Uterus (tissue), 4 donors: Measurements from ENCODE around the gene EDNRB. TPM values are rescaled to one million over a fixed set of nuclear protein-coding genes. Genes with fewer than 3 reads are reported as not detected.
"Not testable (repeated sequence)": the region's sequence is repeated elsewhere in the genome, so short reads cannot be mapped to it uniquely, and the experiment has no call there.

Experiments used
- DNase-seq, 2 donors: peaks; one replicate each; pipeline ENCODE4 v3.0.0-alpha.2; 2019 to 2020
- H3K27ac ChIP-seq, 2 donors: fragments of 200-600 bp; sonication (generic); 1 replicate in 1 of 2; 2 replicates in 1 of 2; pipeline ENCODE4 v1.5.1; 2016 to 2018
- H3K27me3 ChIP-seq, 2 donors: fragments of 200-600 bp; sonication (generic); one replicate each; pipeline ENCODE4 v1.5.1; 2018 to 2019; ENCODE audit warnings: control low read depth in 1 of 2
- H3K36me3 ChIP-seq, 2 donors: fragments of 200-600 bp; sonication (generic); one replicate each; pipeline ENCODE4 v1.5.1; 2019; ENCODE audit warnings: control low read depth in 1 of 2
- H3K4me1 ChIP-seq, 2 donors: fragments of 200-600 bp; sonication (generic); one replicate each; pipeline ENCODE4 v1.5.1; 2018 to 2019; ENCODE audit warnings: control low read depth in 1 of 2
- H3K4me3 ChIP-seq, 2 donors: fragments of 200-600 bp; sonication (generic); 1 replicate in 1 of 2; 2 replicates in 1 of 2; pipeline ENCODE4 v1.5.1; 2018 to 2019; ENCODE audit warnings: mild to moderate bottlenecking in 1 of 2
- H3K9me3 ChIP-seq, 2 donors: fragments of 200-600 bp; sonication (generic); one replicate each; pipeline ENCODE4 v1.5.1; 2019; ENCODE audit warnings: control low read depth in 1 of 2
- POLR2A ChIP-seq, 2 donors: fragments of 450-650 bp; IDR thresholded peaks; one replicate each; pipeline ENCODE4 v1.6.1; 2016; ENCODE audit warnings: antibody characterized with exemption in 2 of 2, mild to moderate bottlenecking in 1 of 2, moderate library complexity in 1 of 2
- intact Hi-C: fragments of 100-400 bp; cut with DNase I; formaldehyde crosslinking; loops from one replicate; pipeline ENCODE4 v1.15.1; 2023; ENCODE audit warnings: low total_unique reads
- total RNA-seq, 4 donors: library from RNA; depleted of rRNA in 3 of 4; stranded (reverse); fragments of >200 nt in 3 of 4; gene quantifications; one replicate each; pipeline versions ENCODE4 v1.1.0 to v1.2.4, GENCODE V29; 2014 to 2023
- TF ChIP-seq, protein P1 (sequence below), 4 experiments: fragments of 200-600 bp in 2 of 4; fragments of 450-650 bp in 2 of 4; sonication (generic) in 2 of 4; IDR thresholded peaks; one replicate each; pipeline ENCODE4 v1.5.1; 2016 to 2019; ENCODE audit warnings: antibody characterized with exemption in 4 of 4, mild to moderate bottlenecking in 2 of 4, moderate library complexity in 1 of 4
- donor health status: DM: yes; HTN: yes; CAD: no.

EDNRB gene
- total RNA-seq, 4 donors from 2014 or later: 14.9 to 63.5 (median 37.8) TPM

DNA sequence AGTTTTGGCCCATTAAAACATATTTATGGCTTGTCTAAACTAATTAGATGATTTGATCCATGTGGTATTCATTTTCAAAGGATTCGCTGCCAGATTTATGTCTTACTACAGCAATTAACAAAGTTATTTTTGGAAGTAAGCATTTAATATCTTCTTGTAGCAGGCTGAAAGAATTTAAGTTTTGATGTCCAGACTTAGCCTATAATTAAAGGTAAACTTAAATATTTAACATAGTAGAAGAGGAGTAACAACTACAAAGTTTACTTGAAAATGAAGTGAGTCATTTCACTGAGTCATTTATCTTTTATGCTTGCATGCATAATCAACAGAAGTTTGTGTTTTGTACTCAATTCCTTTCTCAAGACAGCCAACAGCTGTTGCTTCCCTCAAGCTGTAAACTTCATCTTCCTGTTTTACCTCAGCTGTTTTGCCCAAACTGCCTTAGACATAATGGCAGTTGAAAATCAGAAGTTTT is 58.1 kb downstream of the EDNRB start:
- intact Hi-C loops: no loop called here
- TF ChIP-seq, protein P1, sequence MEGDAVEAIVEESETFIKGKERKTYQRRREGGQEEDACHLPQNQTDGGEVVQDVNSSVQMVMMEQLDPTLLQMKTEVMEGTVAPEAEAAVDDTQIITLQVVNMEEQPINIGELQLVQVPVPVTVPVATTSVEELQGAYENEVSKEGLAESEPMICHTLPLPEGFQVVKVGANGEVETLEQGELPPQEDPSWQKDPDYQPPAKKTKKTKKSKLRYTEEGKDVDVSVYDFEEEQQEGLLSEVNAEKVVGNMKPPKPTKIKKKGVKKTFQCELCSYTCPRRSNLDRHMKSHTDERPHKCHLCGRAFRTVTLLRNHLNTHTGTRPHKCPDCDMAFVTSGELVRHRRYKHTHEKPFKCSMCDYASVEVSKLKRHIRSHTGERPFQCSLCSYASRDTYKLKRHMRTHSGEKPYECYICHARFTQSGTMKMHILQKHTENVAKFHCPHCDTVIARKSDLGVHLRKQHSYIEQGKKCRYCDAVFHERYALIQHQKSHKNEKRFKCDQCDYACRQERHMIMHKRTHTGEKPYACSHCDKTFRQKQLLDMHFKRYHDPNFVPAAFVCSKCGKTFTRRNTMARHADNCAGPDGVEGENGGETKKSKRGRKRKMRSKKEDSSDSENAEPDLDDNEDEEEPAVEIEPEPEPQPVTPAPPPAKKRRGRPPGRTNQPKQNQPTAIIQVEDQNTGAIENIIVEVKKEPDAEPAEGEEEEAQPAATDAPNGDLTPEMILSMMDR (IDR thresholded peaks at IDR 0.05): no peak
- TF ChIP-seq POLR2A (IDR thresholded peaks at IDR 0.05): no peak

DNA sequence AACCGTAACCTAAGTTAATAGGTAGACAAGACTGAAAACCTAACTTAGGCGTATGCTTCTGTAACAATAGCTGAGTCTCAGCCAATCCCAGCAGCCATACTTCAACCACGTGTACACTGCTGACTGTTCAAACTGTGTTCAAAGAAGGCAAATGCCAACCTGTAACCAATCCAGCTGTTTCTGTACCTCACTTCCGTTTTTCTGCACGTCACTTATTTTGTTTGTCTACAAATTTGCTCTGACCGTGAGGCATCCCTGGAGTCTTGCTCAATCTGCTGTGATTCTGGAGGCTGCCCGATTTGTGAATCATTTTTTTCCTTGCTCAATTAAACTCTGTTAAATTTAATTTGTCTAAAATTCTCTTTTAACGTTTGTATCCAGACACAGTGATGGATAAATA is 59.2 kb downstream of the EDNRB start:
- peak; percentile 36 to 38 for DNase-seq
- TF ChIP-seq POLR2A (IDR thresholded peaks at IDR 0.05): no peak
- TF ChIP-seq, protein P1 (IDR thresholded peaks at IDR 0.05): no peak
- no peak overlapping the region for H3K4me3 ChIP-seq
- H3K4me1 ChIP-seq: no peaks in the 10 kb centered on the region
- no peaks in the 10 kb centered on the region for H3K27me3 ChIP-seq
- no peaks in the 10 kb centered on the region for H3K9me3 ChIP-seq
- H3K36me3 ChIP-seq: no peaks in the 10 kb centered on the region
- intact Hi-C loops: no loop called here
- peak overlapping the region in 1 of 2 donors; percentile 63 for H3K27ac ChIP-seq

More for the DNA sequence above, 58.1 kb downstream of the EDNRB start:
- Histone ChIP-seq H3K4me1 (no peaks in the 10 kb centered on the region), H3K27ac (peak overlapping the region; percentile 20 to 63), H3K27me3 (no peaks in the 10 kb centered on the region), H3K36me3 (no peaks in the 10 kb centered on the region), H3K4me3 (no peak overlapping the region), H3K9me3 (no peaks in the 10 kb centered on the region)
- no peak for DNase-seq

DNA sequence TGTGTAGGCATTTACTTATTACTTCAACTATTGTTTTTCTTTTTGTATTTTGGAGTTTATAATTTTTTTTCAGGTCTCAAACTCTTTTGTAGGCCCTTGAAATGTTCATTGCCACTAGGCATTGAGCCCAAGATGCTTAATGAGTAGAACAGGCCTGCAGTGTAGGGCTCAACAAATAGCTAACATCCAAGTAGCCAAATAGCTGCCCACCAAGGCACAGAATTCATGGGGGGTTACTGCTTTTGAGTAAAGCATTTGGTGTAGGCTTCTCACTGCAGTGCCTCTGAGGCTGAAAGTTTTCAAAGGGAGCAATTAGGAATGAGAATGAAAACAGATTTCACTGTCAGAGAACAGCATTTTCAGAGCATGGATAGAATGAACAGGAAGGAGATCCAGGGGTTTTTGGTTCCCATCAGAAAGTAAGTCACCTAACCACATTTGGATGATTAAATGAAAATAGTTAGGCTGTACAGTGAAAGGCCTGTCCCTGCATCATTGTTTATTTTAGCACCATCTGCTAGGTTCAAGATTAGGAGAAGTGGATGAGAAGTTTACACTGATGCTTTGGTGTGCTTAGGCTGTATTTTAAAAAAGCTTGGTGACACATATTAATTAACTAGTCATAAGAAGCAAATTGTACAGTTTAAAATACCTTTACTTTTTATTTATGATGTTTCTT is 61.0 kb downstream of the EDNRB start:
- no peak overlapping the region for H3K27ac ChIP-seq
- no peak overlapping the region for H3K4me3 ChIP-seq
- intact Hi-C loops: no loop called here
- TF ChIP-seq, protein P1 (IDR thresholded peaks at IDR 0.05): no peak
- TF ChIP-seq POLR2A (IDR thresholded peaks at IDR 0.05): no peak
- H3K9me3 ChIP-seq: no peaks in the 10 kb centered on the region
- H3K4me1 ChIP-seq: no peaks in the 10 kb centered on the region
- H3K36me3 ChIP-seq: no peaks in the 10 kb centered on the region
- H3K27me3 ChIP-seq: no peaks in the 10 kb centered on the region
- no peak for DNase-seq

DNA sequence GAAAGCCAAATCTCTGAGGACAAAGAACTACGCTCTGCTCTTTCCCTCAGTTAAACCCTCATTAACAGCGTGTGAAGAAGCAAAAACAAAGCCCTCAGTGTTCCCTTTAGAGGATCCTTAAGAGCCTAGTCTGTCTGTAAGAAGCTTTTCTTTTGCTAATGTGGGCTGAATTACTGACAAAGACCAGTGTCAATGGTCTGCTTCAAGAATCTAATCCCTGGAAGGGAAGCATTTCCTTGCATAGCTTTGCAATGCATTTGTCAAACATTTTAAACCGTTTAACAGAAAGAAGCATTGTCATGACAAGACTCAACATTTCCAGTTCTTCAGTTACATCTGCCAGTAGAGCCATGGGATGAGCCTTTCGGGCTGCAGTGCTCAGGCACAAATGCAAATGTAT is 64.9 kb downstream of the EDNRB start:
- no peaks in the 10 kb centered on the region for H3K9me3 ChIP-seq
- H3K27me3 ChIP-seq: no peaks in the 10 kb centered on the region
- TF ChIP-seq, protein P1 (IDR thresholded peaks at IDR 0.05): no peak
- H3K4me1 ChIP-seq: no peaks in the 10 kb centered on the region
- intact Hi-C loops: no loop called here
- no peaks in the 10 kb centered on the region for H3K36me3 ChIP-seq
- no peak for DNase-seq
- no peak overlapping the region for H3K27ac ChIP-seq
- H3K4me3 ChIP-seq: no peak overlapping the region

DNA sequence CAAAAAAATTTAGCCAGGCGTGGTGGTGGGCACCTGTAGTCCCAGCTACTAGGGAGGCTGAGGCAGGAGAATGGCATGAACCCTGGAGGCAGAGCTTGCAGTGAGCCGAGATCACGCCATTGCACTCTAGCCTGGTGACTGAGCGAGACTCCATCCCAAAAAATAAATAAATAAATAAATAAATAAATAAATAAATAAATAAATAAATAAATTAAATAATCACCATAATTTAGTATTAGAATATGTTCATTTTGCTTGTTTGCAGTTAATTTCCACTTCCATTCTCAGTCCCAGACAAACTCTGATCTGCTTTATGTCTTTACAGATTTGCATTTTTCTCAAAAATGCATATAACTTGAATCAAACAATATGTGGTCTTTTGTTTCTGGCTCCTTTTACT is 70.6 kb downstream of the EDNRB start:
- H3K36me3 ChIP-seq, H3K4me1 ChIP-seq, H3K9me3 ChIP-seq, intact Hi-C loops, H3K27me3 ChIP-seq, H3K27ac ChIP-seq, H3K4me3 ChIP-seq, DNase-seq: not testable (repeated sequence)
